SK-N-SH (cell line): ENCODE data around the gene BTBD16. TPM values are rescaled to one million over a fixed set of nuclear protein-coding genes. Genes with fewer than 3 reads are reported as not detected.

Source experiments
- CTCF ChIA-PET: fragments of 300-600, 350-600 bp; formaldehyde crosslinking; extraction: SDS; loops from one replicate; lab custom pipeline; 2021; lab: Yijun Ruan, JAX
- POLR2A ChIA-PET: fragments of 350-600 bp; sonication (Branson Sonifier 250); formaldehyde crosslinking; extraction: SDS; loops from one replicate; lab custom pipeline; 2020; ENCODE audit warnings: antibody characterized with exemption, inconsistent platforms; lab: Yijun Ruan, JAX
- DNase-seq: peaks from one replicate; pipeline ENCODE4 v3.0.0; 2012
- H2AFZ ChIP-seq: fragments of 200-600 bp; sonication (generic); 2 replicates; pipeline ENCODE4 v1.8.1; 2016; ENCODE audit warnings: antibody characterized with exemption, mild to moderate bottlenecking, low read depth
- H3F3A ChIP-seq: fragments of 200-600 bp; sonication (generic); replicated peaks from 2 replicates; pipeline ENCODE3; 2016; ENCODE audit warnings: antibody characterized with exemption, mild to moderate bottlenecking; ENCODE audit not compliant: insufficient read depth
- H3K27ac ChIP-seq, 2 experiments: fragments of 200-500 bp in 1 of 2; fragments of 200-600 bp in 1 of 2; sonication (Bioruptor generic) in 1 of 2; sonication (generic), shearing (Covaris generic) in 1 of 2; 2 replicates each; pipeline versions ENCODE4 v1.5.1 to v1.6.1; 2014 to 2016; ENCODE audit warnings: low read depth in 2 of 2, inconsistent platforms in 1 of 2, low read length in 1 of 2, mild to moderate bottlenecking in 1 of 2, mixed read lengths in 1 of 2
- H3K27me3 ChIP-seq: fragments of 200-600 bp; sonication (generic), shearing (Covaris generic); 2 replicates; pipeline ENCODE4 v1.6.1; 2016; ENCODE audit warnings: mixed run types; ENCODE audit not compliant: insufficient read depth
- H3K36me3 ChIP-seq, 2 experiments: fragments of 200-500 bp in 1 of 2; fragments of 200-600 bp in 1 of 2; sonication (Bioruptor generic) in 1 of 2; sonication (generic) in 1 of 2; replicated peaks in 1 of 2; 2 replicates each; pipeline versions ENCODE3 to v1.5.1; 2014 to 2016; ENCODE audit warnings: low read length in 1 of 2, mild to moderate bottlenecking in 1 of 2; ENCODE audit not compliant: insufficient read depth in 2 of 2, control insufficient read depth in 1 of 2
- H3K4me1 ChIP-seq, 2 experiments: fragments of 200-500 bp in 1 of 2; fragments of 200-600 bp in 1 of 2; sonication (Bioruptor generic) in 1 of 2; sonication (generic), shearing (Covaris generic) in 1 of 2; 2 replicates each; pipeline versions ENCODE4 v1.5.1 to v1.6.1; 2014 to 2016; ENCODE audit warnings: low read depth in 1 of 2, low read length in 1 of 2, mixed run types in 1 of 2; ENCODE audit not compliant: insufficient read depth in 2 of 2, control insufficient read depth in 1 of 2
- H3K4me2 ChIP-seq: fragments of 200-600 bp; sonication (generic), shearing (Covaris generic); 2 replicates; pipeline ENCODE4 v1.6.1; 2017; ENCODE audit warnings: mixed run types
- H3K4me3 ChIP-seq, 2 experiments: fragments of 200-500 bp in 1 of 2; fragments of 200-600 bp in 1 of 2; sonication (Bioruptor generic) in 1 of 2; sonication (generic), shearing (Covaris generic) in 1 of 2; 2 replicates each; pipeline versions ENCODE4 v1.5.1 to v1.8.1; 2014 to 2016; ENCODE audit warnings: low read depth in 2 of 2, inconsistent platforms in 1 of 2, low read length in 1 of 2, mild to moderate bottlenecking in 1 of 2, mixed read lengths in 1 of 2, moderate library complexity in 1 of 2
- H3K79me2 ChIP-seq: fragments of 200-600 bp; sonication (generic); 2 replicates; pipeline ENCODE4 v1.8.1; 2017; ENCODE audit warnings: mild to moderate bottlenecking; ENCODE audit not compliant: insufficient read depth
- H3K9ac ChIP-seq: fragments of 200-600 bp; sonication (generic); 2 replicates; pipeline ENCODE4 v1.6.1; 2017; ENCODE audit warnings: mixed run types
- H3K9me2 ChIP-seq: fragments of 200-600 bp; sonication (generic); 2 replicates; pipeline ENCODE4 v1.6.1; 2017; ENCODE audit warnings: mixed run types
- H3K9me3 ChIP-seq: fragments of 200-600 bp; sonication (generic); 2 replicates; pipeline ENCODE4 v1.6.1; 2017; ENCODE audit warnings: mixed run types, mild to moderate bottlenecking, moderate library complexity
- H4K20me1 ChIP-seq: fragments of 200-600 bp; sonication (generic); 2 replicates; pipeline ENCODE4 v1.6.1; 2017; ENCODE audit warnings: mild to moderate bottlenecking, mixed run types; ENCODE audit not compliant: insufficient read depth
- CHD2 ChIP-seq: fragments of 150-350 bp; IDR thresholded peaks from 2 replicates; pipeline ENCODE4 v1.6.1; 2018; ENCODE audit warnings: low read length; ENCODE audit not compliant: partially characterized antibody
- EZH2phosphoT487 ChIP-seq: fragments of 200-600 bp; sonication (generic); IDR thresholded peaks from 2 replicates; pipeline ENCODE4 v1.6.1; 2017; ENCODE audit warnings: low read depth, mixed run types, mild to moderate bottlenecking, antibody characterized with exemption, moderate library complexity, borderline replicate concordance
- FOSL2 ChIP-seq: IDR thresholded peaks from 2 replicates; pipeline ENCODE4 v1.4.0; 2012; ENCODE audit warnings: low read depth, mild to moderate bottlenecking, moderate library complexity, borderline replicate concordance
- FOXJ3 ChIP-seq: sonication (generic); formaldehyde crosslinking; IDR thresholded peaks from 2 replicates; pipeline ENCODE4 v1.5.1; 2020; ENCODE audit warnings: mild to moderate bottlenecking, missing genetic modification reagents
- IRF3 ChIP-seq: fragments of 150-350 bp; IDR thresholded peaks from 2 replicates; pipeline ENCODE4 v1.6.1; 2016; ENCODE audit warnings: mild to moderate bottlenecking, low read depth, low read length
- MEF2A ChIP-seq: IDR thresholded peaks from 2 replicates; pipeline ENCODE4 v1.4.0; 2012; ENCODE audit warnings: low read depth, borderline replicate concordance
- REST ChIP-seq: IDR thresholded peaks from 2 replicates; pipeline ENCODE4 v1.6.1; 2012; ENCODE audit warnings: mild to moderate bottlenecking, low read depth, low read length, moderate library complexity
- SIN3A ChIP-seq: IDR thresholded peaks from 2 replicates; pipeline ENCODE4 v1.6.1; 2012; ENCODE audit warnings: low read depth, mild to moderate bottlenecking, low read length, moderate library complexity, borderline replicate concordance
- TAF1 ChIP-seq: IDR thresholded peaks from 2 replicates; pipeline ENCODE4 v1.6.1; 2012; ENCODE audit warnings: low read depth, mild to moderate bottlenecking, low read length, moderate library complexity, borderline replicate concordance
- TCF12 ChIP-seq: IDR thresholded peaks from 2 replicates; pipeline ENCODE4 v1.4.0; 2012
- ZBTB33 ChIP-seq: IDR thresholded peaks from 2 replicates; pipeline ENCODE4 v1.4.0; 2012; ENCODE audit warnings: low read depth, borderline replicate concordance
- WGBS: methylation state at CpG from one replicate; pipeline ENCODE4 v1.1.6; 2017; ENCODE audit warnings: low lambda C conversion rate; 5-methylcytosine and 5-hydroxymethylcytosine counted together
- polyA plus RNA-seq, 3 experiments: library from polyadenylated mRNA; depleted of rRNA; stranded (reverse); fragments of >200 nt; gene quantifications; 2 replicates each; pipeline ENCODE4 v1.2.3, GENCODE V29; 2012

BTBD16 gene
- polyA plus RNA-seq, 1 of the 3 experiments (the other 2 are of a cell fraction): not detected

- H4K20me1 ChIP-seq: no peaks in the 10 kb centered on the region
- DNase-seq: no peak
- H3K4me2 ChIP-seq: no peak overlapping the region
- 100% methylated on average over 2 of the region's 2 CpGs for WGBS
- H3K79me2 ChIP-seq: no peaks in the 10 kb centered on the region
- H3K9me2 ChIP-seq: no peaks in the 10 kb centered on the region
- CTCF ChIA-PET: interaction anchor here (1.5 to 3.7 kb wide), 2 partner anchors 15 to 45 kb away, joined by 4 to 18 read pairs; no protein-coding TSS in a partner anchor
- H3K4me3 ChIP-seq: no peak overlapping the region
- H2AFZ ChIP-seq: no peak overlapping the region
- H3K9me3 ChIP-seq: no peaks in the 10 kb centered on the region
- H3K27me3 ChIP-seq: no peaks in the 10 kb centered on the region
- no peak overlapping the region for H3K9ac ChIP-seq
- H3K36me3 ChIP-seq: no peaks in the 10 kb centered on the region
- no peak overlapping the region for H3K27ac ChIP-seq
- no peaks in the 10 kb centered on the region for H3F3A ChIP-seq
- H3K4me1 ChIP-seq: peaks cover 0 to 2% of the 10 kb centered on the region in 2 experiments; a peak in 2 of 4 replicates
- POLR2A ChIA-PET: no interaction called here
- TF ChIP-seq SIN3A: no peak
- TF ChIP-seq FOXJ3 (CRISPR knock-in tag): no peak
Measured at GRCh38 chr10:122253605-122254004, 17.5 kb upstream of the BTBD16 start.

GRCh38 chr10:122254831-122255230 is 16.3 kb upstream of the BTBD16 start:
- H2AFZ ChIP-seq: no peak overlapping the region
- H3K27ac ChIP-seq: no peak overlapping the region
- peaks cover 0 to 2% of the 10 kb centered on the region in 2 experiments; a peak in 2 of 4 replicates for H3K4me1 ChIP-seq
- no peaks in the 10 kb centered on the region for H3K9me2 ChIP-seq
- no peaks in the 10 kb centered on the region for H3K9me3 ChIP-seq
- H3K4me3 ChIP-seq: no peak overlapping the region
- ChIA-PET POLR2A (no interaction called here), CTCF (interaction anchor here (0.8 to 3.7 kb wide), 5 partner anchors 9 to 44 kb away, joined by 3 to 18 read pairs (median 3); no protein-coding TSS in a partner anchor)
- WGBS: 83% methylated on average over 5 of the region's 5 CpGs
- no peaks in the 10 kb centered on the region for H3K79me2 ChIP-seq
- no peaks in the 10 kb centered on the region for H3F3A ChIP-seq
- H3K27me3 ChIP-seq: no peaks in the 10 kb centered on the region
- no peak for TF ChIP-seq MEF2A
- TF ChIP-seq TAF1: no peak
- no peak for TF ChIP-seq CHD2
- TF ChIP-seq ZBTB33: no peak
- TF ChIP-seq FOSL2: no peak
- no peak for TF ChIP-seq REST
- no peak for TF ChIP-seq IRF3
- no peak for TF ChIP-seq EZH2phosphoT487
- TF ChIP-seq SIN3A: no peak
- TF ChIP-seq TCF12: no peak
- H4K20me1 ChIP-seq: no peaks in the 10 kb centered on the region
- no peak overlapping the region for H3K9ac ChIP-seq
- no peak for DNase-seq
- no peak overlapping the region for H3K4me2 ChIP-seq
- H3K36me3 ChIP-seq: no peaks in the 10 kb centered on the region
